AG10803 (cell line): ENCODE results near the gene RAD51B.

Experiments used
- DNase-seq: peaks from one replicate; pipeline ENCODE4 v3.0.0; 2010; ENCODE audit warnings: low read depth
- H3K4me3 ChIP-seq: 2 replicates; pipeline ENCODE4 v1.5.1; 2011; ENCODE audit warnings: mild to moderate bottlenecking, low read length, control low read depth
- CTCF ChIP-seq: conservative IDR thresholded peaks from 2 replicates; pipeline ENCODE4 v1.5.1; 2011; ENCODE audit warnings: mild to moderate bottlenecking, low read length, control low read depth, inconsistent platforms

The RAD51B gene

GRCh38 chr14:68450391-68451120 is 631.0 kb downstream of the RAD51B start:
- H3K4me3 ChIP-seq, result no peak overlapping the region
- peak; percentile 48 for DNase-seq
- TF ChIP-seq CTCF, result no peak

GRCh38 chr14:68451696-68452373 is 632.3 kb downstream of the RAD51B start:
- peak; percentile 97 for DNase-seq
- no peak for TF ChIP-seq CTCF
- H3K4me3 ChIP-seq, result no peak overlapping the region

GRCh38 chr14:68458253-68458652 is 638.7 kb downstream of the RAD51B start:
- no peak for TF ChIP-seq CTCF
- DNase-seq, result no peak
- H3K4me3 ChIP-seq, result no peak overlapping the region

GRCh38 chr14:68458840-68459469 is 639.4 kb downstream of the RAD51B start:
- peak; percentile 93 for DNase-seq
- no peak for TF ChIP-seq CTCF

GRCh38 chr14:68459480-68460136 is 640.0 kb downstream of the RAD51B start:
- no peak for TF ChIP-seq CTCF
- DNase-seq, result no peak
- H3K4me3 ChIP-seq, result no peak overlapping the region

More at GRCh38 chr14:68458840-68459469, 639.4 kb downstream of the RAD51B start:
- H3K4me3 ChIP-seq, result no peak overlapping the region

GRCh38 chr14:68460541-68460940 is 641.0 kb downstream of the RAD51B start:
- DNase-seq, result no peak

More at GRCh38 chr14:68460541-68460940, 641.0 kb downstream of the RAD51B start:
- TF ChIP-seq CTCF, result no peak
- H3K4me3 ChIP-seq, result no peak overlapping the region
